ENCODE results near the gene CAVIN2.

GRCh38 chr2:191833356-191833755, 13.5 kb downstream of the CAVIN2 start:
- TF ChIP-seq CTCF (IDR thresholded peaks at IDR 0.05; ENCODE audit: insufficient read depth, low read length, poor library complexity, severe bottlenecking) (no peak), EZH2phosphoT487 (conservative IDR thresholded peaks at IDR 0.05; ENCODE audit: low read length) (no peak)

Data from SU-DHL-6 (cell line).